Karpas-422 (cell line): ENCODE measurements around the gene SHE. TPM values are rescaled to one million over a fixed set of nuclear protein-coding genes. Genes with fewer than 3 reads are reported as not detected.
A peak's percentile ranks its signal among the peaks of the same experiment; 100 is the strongest.

Source experiments
- DNase-seq: peaks from one replicate; pipeline ENCODE4 v3.0.0-alpha.2; 2015
- H2AFZ ChIP-seq: fragments of 200-600 bp; sonication (generic); 2 replicates; pipeline ENCODE4 v1.6.1; 2014; ENCODE audit warnings: antibody characterized with exemption, low read length, mixed read lengths
- H3K27ac ChIP-seq: fragments of 200-600 bp; sonication (generic); 2 replicates; pipeline ENCODE4 v1.5.1; 2014; ENCODE audit warnings: mild to moderate bottlenecking, low read length, moderate library complexity
- H3K27me3 ChIP-seq: fragments of 200-600 bp; sonication (generic); 2 replicates; pipeline ENCODE4 v1.6.1; 2014; ENCODE audit warnings: low read length, mixed read lengths
- H3K36me3 ChIP-seq: fragments of 200-600 bp; sonication (generic); 2 replicates; pipeline ENCODE4 v1.6.1; 2014; ENCODE audit warnings: low read length, mixed read lengths; ENCODE audit not compliant: insufficient read depth
- H3K4me1 ChIP-seq: fragments of 200-600 bp; sonication (generic); 2 replicates; pipeline ENCODE4 v1.6.1; 2014; ENCODE audit warnings: mild to moderate bottlenecking, low read length, mixed read lengths
- H3K4me2 ChIP-seq: fragments of 200-600 bp; sonication (generic); 2 replicates; pipeline ENCODE4 v1.6.1; 2014; ENCODE audit warnings: low read length, low read depth, mild to moderate bottlenecking; ENCODE audit not compliant: poor library complexity, severe bottlenecking
- H3K4me3 ChIP-seq: fragments of 200-600 bp; sonication (generic); 2 replicates; pipeline ENCODE4 v1.5.1; 2014; ENCODE audit warnings: mild to moderate bottlenecking, antibody characterized with exemption, low read length, mixed read lengths
- H3K79me2 ChIP-seq: fragments of 200-600 bp; sonication (generic); 2 replicates; pipeline ENCODE4 v1.6.1; 2014; ENCODE audit warnings: mild to moderate bottlenecking, low read length, mixed read lengths
- H3K9ac ChIP-seq: fragments of 200-600 bp; sonication (generic); 2 replicates; pipeline ENCODE4 v1.6.0; 2014; ENCODE audit warnings: low read length
- H3K9me2 ChIP-seq: fragments of 200-600 bp; sonication (generic), shearing (Covaris generic); replicated peaks from 2 replicates; pipeline ENCODE4 v1.6.0; 2014; ENCODE audit warnings: mild to moderate bottlenecking, low read length, moderate library complexity; ENCODE audit not compliant: insufficient read depth
- H3K9me3 ChIP-seq: fragments of 300-700, 200-600 bp; sonication (generic); 2 replicates; pipeline ENCODE4 v1.6.1; 2014; ENCODE audit warnings: low read length, mixed read lengths
- H4K20me1 ChIP-seq: fragments of 200-600 bp; sonication (generic); 2 replicates; pipeline ENCODE4 v1.6.1; 2014; ENCODE audit warnings: mild to moderate bottlenecking, antibody characterized with exemption, low read length, low read depth; ENCODE audit not compliant: insufficient read depth
- total RNA-seq: library from RNA; depleted of rRNA; stranded (reverse); fragments of >200 nt; shearing (Covaris generic); gene quantifications from 2 replicates; pipeline ENCODE4 v1.2.3, GENCODE V29; 2014; ENCODE audit warnings: low replicate concordance

Gene SHE
- total RNA-seq, 1 experiment from 2014 or later = not detected

DNA sequence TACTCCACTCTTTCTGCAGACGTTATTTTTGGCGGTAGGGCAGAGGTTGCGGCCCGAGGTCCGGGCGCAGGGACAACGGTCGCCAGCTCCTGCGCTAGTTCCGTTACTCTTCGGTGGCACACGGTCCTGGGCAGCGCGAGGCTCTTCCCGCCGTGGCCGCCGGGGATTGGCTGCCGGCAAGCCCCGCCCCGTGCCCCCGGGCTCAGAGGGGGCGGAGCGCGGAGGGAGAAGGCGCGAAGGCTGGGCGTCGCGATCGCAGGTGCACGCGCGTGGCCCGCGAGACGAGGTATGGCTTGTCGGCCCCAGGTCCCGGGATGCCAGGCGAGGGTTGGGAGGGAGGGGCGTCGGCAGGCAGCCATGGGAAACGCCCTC lies 518 bp upstream of the SHE start:
- DNase-seq = no peak
- no peaks in the 10 kb centered on the region for H3K9me3 ChIP-seq
- no peaks in the 10 kb centered on the region for H4K20me1 ChIP-seq
- H3K4me2 ChIP-seq = no peak overlapping the region
- H3K4me1 ChIP-seq = no peaks in the 10 kb centered on the region
- H3K27ac ChIP-seq = no peak overlapping the region
- no peaks in the 10 kb centered on the region for H3K36me3 ChIP-seq
- H3K9ac ChIP-seq = no peak overlapping the region
- H2AFZ ChIP-seq = no peak overlapping the region
- H3K9me2 ChIP-seq = no peaks in the 10 kb centered on the region
- H3K4me3 ChIP-seq = no peak overlapping the region
- H3K27me3 ChIP-seq = no peaks in the 10 kb centered on the region
- no peaks in the 10 kb centered on the region for H3K79me2 ChIP-seq

DNA sequence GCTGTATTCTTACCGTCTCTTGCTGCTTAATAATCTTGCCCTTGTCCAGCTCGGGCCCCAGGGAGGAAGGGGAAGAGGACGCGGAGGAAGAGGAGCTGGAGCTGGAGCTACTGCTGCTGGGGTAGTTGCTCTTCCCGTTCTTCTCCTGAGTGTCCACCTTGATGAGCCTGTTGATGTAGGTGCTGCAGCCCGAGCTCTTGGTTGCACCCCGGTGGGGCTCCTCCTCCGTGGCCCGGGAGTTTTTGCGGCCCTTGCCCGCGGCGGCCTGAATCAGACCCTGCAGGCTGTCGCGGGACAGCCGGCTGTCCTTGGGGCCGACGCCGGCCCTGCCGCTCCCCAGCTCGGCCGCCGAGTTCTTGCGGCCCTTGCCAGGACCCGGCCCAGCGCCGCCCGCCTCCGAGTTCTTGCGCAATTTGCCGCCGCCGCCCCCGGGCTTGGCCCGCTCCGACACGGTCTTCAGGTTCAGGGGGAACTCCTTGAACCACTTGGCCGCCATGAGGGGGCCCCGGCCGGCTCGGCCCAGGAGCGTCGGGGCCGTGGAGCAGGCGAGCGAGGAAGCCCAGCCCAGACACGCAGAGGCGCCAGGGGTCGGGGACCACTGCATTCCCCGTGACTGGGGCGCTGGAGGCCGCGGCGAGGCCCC lies 668 bp downstream of the SHE start:
- H3K27me3 ChIP-seq = no peaks in the 10 kb centered on the region; the same call in 1 of the 2 replicates
- DNase-seq = no peak
- H3K4me2 ChIP-seq = no peak overlapping the region
- H3K9me2 ChIP-seq = no peaks in the 10 kb centered on the region
- no peaks in the 10 kb centered on the region for H4K20me1 ChIP-seq
- no peak overlapping the region for H3K9ac ChIP-seq
- no peak overlapping the region for H2AFZ ChIP-seq
- no peaks in the 10 kb centered on the region for H3K79me2 ChIP-seq
- H3K4me1 ChIP-seq = peaks cover 8% of the 10 kb centered on the region
- no peak overlapping the region for H3K4me3 ChIP-seq
- H3K36me3 ChIP-seq = no peaks in the 10 kb centered on the region
- H3K27ac ChIP-seq = no peak overlapping the region
- no peaks in the 10 kb centered on the region for H3K9me3 ChIP-seq

GRCh38 chr1:154500533-154500932 lies 1.7 kb downstream of the SHE start:
- no peaks in the 10 kb centered on the region for H4K20me1 ChIP-seq
- H3K9ac ChIP-seq = no peak overlapping the region
- H2AFZ ChIP-seq = no peak overlapping the region
- no peaks in the 10 kb centered on the region for H3K9me3 ChIP-seq
- no peak for DNase-seq
- no peaks in the 10 kb centered on the region for H3K36me3 ChIP-seq
- H3K4me3 ChIP-seq = no peak overlapping the region
- H3K4me1 ChIP-seq = peaks cover 11% of the 10 kb centered on the region
- no peaks in the 10 kb centered on the region for H3K79me2 ChIP-seq
- H3K4me2 ChIP-seq = no peak overlapping the region
- H3K9me2 ChIP-seq = no peaks in the 10 kb centered on the region
- peaks cover 3% of the 10 kb centered on the region; the same call in 1 of the 2 replicates for H3K27me3 ChIP-seq
- H3K27ac ChIP-seq = no peak overlapping the region

- H3K9ac ChIP-seq = no peak overlapping the region
- no peaks in the 10 kb centered on the region for H4K20me1 ChIP-seq
- no peak for DNase-seq
- H2AFZ ChIP-seq = no peak overlapping the region
- H3K79me2 ChIP-seq = no peaks in the 10 kb centered on the region
- peaks cover 11% of the 10 kb centered on the region for H3K4me1 ChIP-seq
- H3K4me3 ChIP-seq = no peak overlapping the region
- no peaks in the 10 kb centered on the region for H3K9me2 ChIP-seq
- no peak overlapping the region for H3K27ac ChIP-seq
- H3K27me3 ChIP-seq = peaks cover 3% of the 10 kb centered on the region; the same call in 1 of the 2 replicates
- H3K9me3 ChIP-seq = no peaks in the 10 kb centered on the region
- H3K36me3 ChIP-seq = no peaks in the 10 kb centered on the region
- H3K4me2 ChIP-seq = no peak overlapping the region
These were observed 2.8 kb downstream of the SHE start for GRCh38 chr1:154499446-154499845.

- no peak for DNase-seq
- no peaks in the 10 kb centered on the region for H3K9me3 ChIP-seq
- no peak overlapping the region for H3K27ac ChIP-seq
- H3K36me3 ChIP-seq = no peaks in the 10 kb centered on the region
- H3K27me3 ChIP-seq = peaks cover 3% of the 10 kb centered on the region; the same call in 1 of the 2 replicates
- no peak overlapping the region for H3K4me3 ChIP-seq
- H3K4me1 ChIP-seq = peaks cover 27% of the 10 kb centered on the region
- H3K4me2 ChIP-seq = no peak overlapping the region
- H3K9me2 ChIP-seq = no peaks in the 10 kb centered on the region
- no peaks in the 10 kb centered on the region for H3K79me2 ChIP-seq
- H2AFZ ChIP-seq = no peak overlapping the region
- no peak overlapping the region for H3K9ac ChIP-seq
- H4K20me1 ChIP-seq = no peaks in the 10 kb centered on the region
These were observed 5.0 kb downstream of the SHE start for GRCh38 chr1:154497026-154497806.

- Histone ChIP-seq H3K27ac (no peak overlapping the region), H3K9ac (no peak overlapping the region), H3K36me3 (no peaks in the 10 kb centered on the region), H3K9me2 (no peaks in the 10 kb centered on the region), H3K9me3 (no peaks in the 10 kb centered on the region), H3K27me3 (peaks cover 3% of the 10 kb centered on the region; the same call in 1 of the 2 replicates), H3K4me3 (no peak overlapping the region), H3K79me2 (no peaks in the 10 kb centered on the region), H4K20me1 (no peaks in the 10 kb centered on the region), H3K4me2 (no peak overlapping the region), H2AFZ (no peak overlapping the region), H3K4me1 (peaks cover 27% of the 10 kb centered on the region)
- no peak for DNase-seq
These were observed 5.8 kb downstream of the SHE start for GRCh38 chr1:154496383-154496782.

DNA sequence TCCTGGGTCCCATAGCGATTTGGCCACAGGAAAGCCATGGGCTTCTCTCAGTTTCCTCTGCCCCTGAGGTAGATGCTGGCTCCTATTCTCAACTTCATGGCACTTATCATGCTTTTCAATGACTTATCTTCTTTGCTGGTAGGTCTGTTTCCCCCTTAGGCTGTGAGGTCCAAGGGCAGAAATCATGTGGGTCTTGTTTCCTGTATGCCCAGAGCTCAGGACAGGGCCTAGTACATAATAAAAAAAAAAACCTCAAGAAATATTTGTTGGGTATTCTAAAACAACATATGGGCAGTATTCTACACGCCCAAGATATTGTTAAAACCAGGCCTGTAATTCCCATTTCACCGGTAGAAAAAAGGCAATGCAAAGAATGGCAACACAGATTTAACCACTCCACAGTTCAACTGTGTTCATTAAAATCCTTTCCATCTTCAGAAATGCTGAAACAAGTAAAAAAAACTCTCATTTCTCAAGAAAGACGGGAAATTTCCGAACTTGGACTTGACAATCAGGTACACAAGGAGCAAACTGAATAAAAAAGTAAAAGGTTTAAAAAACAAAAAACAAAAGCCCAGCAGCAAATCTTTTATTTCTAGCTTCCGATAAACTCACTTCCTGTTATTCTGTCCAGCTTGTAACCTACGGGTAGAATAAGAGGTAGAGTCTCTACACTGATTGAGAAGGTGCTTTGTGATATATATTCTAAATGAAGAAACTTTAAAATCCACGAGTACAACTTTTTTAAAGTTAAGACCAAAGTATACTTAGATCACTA lies 6.5 kb downstream of the SHE start:
- no peak overlapping the region for H3K9ac ChIP-seq
- peaks cover 29% of the 10 kb centered on the region for H3K4me1 ChIP-seq
- DNase-seq = no peak

DNA sequence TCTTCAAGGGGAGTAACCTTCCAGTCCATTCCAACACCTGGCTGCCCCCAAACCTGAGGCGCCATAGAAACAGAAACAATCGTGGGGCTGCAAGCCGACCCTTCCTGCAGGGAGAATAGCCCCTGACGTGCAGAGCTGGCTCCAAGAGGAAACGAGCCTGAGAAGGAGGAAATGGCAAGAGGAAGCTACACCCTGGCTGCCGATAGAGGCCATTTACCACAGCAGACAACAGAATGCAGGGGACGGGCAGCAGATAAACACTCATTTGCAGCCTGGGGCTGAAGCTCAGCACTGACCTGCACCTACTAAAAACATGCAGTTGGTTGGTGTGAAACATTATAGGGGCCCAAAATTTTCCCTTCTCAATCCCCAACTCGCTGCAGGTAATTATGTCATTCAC lies 8.9 kb downstream of the SHE start:
- Histone ChIP-seq H3K27ac (no peak overlapping the region), H3K79me2 (no peaks in the 10 kb centered on the region), H3K9me2 (no peaks in the 10 kb centered on the region), H3K4me3 (no peak overlapping the region), H2AFZ (peak overlapping the region; percentile 70; the same call in 1 of the 2 replicates), H3K4me2 (peak overlapping the region; percentile 13), H3K9me3 (no peaks in the 10 kb centered on the region), H3K4me1 (peaks cover 32% of the 10 kb centered on the region), H3K27me3 (peaks cover 3% of the 10 kb centered on the region; the same call in 1 of the 2 replicates), H4K20me1 (no peaks in the 10 kb centered on the region), H3K9ac (no peak overlapping the region), H3K36me3 (no peaks in the 10 kb centered on the region)
- peak; percentile 62 for DNase-seq

More for the DNA sequence above, 6.5 kb downstream of the SHE start:
- Histone ChIP-seq H3K4me3 (no peak overlapping the region), H3K4me2 (no peak overlapping the region), H3K27ac (no peak overlapping the region), H3K9me2 (no peaks in the 10 kb centered on the region), H3K27me3 (peaks cover 3% of the 10 kb centered on the region; the same call in 1 of the 2 replicates), H3K36me3 (no peaks in the 10 kb centered on the region), H3K9me3 (no peaks in the 10 kb centered on the region), H2AFZ (no peak overlapping the region), H3K79me2 (no peaks in the 10 kb centered on the region), H4K20me1 (no peaks in the 10 kb centered on the region)
